Measurements from ENCODE around the gene RAB19.

RAB19 gene

DNA sequence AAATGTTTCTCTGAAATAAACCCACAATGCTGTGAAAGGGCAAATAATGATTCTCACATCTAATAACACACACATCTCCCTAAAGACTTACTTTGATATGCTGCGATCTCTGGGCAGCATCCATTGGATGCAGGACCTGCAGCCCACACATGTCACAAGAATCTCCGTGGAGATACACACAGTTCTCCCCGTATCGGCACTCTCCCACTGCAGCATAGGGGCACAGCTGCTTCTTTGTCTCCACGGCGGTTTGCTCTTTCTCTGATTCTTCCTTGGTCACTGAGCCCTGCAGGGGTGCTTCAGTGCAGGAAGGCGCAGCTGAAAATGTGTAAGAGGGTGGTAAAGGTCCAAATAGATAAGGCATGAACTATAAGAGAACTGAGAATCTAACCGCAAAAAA, 55.1 kb downstream of the RAB19 start:
- Histone ChIP-seq H3K79me2 (ENCODE audit: low read length) (no peaks in the 10 kb centered on the region; the same call in 1 of the 2 replicates), H3K27me3 (replicated peaks; ENCODE audit: insufficient read depth, low read length) (no peaks in the 10 kb centered on the region), H3F3A (ENCODE audit: insufficient read depth, low read length) (no peaks in the 10 kb centered on the region), H3K27ac (ENCODE audit: low read length) (no peak overlapping the region), H3K4me1 (ENCODE audit: low read length) (no peaks in the 10 kb centered on the region), H3K4me3 (ENCODE audit: low read length) (no peak overlapping the region), H3K4me2 (ENCODE audit: low read depth, low read length) (no peak overlapping the region), H3K36me3 (replicated peaks; ENCODE audit: insufficient read depth, low read length) (0 out of 2 replicates have a peak, but pooled peaks cover 5% of the 10 kb centered on the region), H4K20me1 (ENCODE audit: insufficient read depth, low read length) (no peaks in the 10 kb centered on the region), H2AFZ (ENCODE audit: low read length) (no peak overlapping the region), H3K9ac (ENCODE audit: low read length) (no peak overlapping the region), H3K9me2 (replicated peaks; ENCODE audit: insufficient read depth, low read length) (no peaks in the 10 kb centered on the region), H3K9me3 (replicated peaks; ENCODE audit: insufficient read depth, low read length) (no peaks in the 10 kb centered on the region)
- no peak for DNase-seq
- TF ChIP-seq, protein P1, sequence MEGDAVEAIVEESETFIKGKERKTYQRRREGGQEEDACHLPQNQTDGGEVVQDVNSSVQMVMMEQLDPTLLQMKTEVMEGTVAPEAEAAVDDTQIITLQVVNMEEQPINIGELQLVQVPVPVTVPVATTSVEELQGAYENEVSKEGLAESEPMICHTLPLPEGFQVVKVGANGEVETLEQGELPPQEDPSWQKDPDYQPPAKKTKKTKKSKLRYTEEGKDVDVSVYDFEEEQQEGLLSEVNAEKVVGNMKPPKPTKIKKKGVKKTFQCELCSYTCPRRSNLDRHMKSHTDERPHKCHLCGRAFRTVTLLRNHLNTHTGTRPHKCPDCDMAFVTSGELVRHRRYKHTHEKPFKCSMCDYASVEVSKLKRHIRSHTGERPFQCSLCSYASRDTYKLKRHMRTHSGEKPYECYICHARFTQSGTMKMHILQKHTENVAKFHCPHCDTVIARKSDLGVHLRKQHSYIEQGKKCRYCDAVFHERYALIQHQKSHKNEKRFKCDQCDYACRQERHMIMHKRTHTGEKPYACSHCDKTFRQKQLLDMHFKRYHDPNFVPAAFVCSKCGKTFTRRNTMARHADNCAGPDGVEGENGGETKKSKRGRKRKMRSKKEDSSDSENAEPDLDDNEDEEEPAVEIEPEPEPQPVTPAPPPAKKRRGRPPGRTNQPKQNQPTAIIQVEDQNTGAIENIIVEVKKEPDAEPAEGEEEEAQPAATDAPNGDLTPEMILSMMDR (IDR thresholded peaks at IDR 0.05; ENCODE audit: low read length), result no peak
- TF ChIP-seq EZH2 (optimal IDR thresholded peaks at IDR 0.05; ENCODE audit: low read depth, low read length), result no peak
- no peak for TF ChIP-seq EZH2phosphoT487 (IDR thresholded peaks at IDR 0.05; ENCODE audit: low read length)

DNA sequence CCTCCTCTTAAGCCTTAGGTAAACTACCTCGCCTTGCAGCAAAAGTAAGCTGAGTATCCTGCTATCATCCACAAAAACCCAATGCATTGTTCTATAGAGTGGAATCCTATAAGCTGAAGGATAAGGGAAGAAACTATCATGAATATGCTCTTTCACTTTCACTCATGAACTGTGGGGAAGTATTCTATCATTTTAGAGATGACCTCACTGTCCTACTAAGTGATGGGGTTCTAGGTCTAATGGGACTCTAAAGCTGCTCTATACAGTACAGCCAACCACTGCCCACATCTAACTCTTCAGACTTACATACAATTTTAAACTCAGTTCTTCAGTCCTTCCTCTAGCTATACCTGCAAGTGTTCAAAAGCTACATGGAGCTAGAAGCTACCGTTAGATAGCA, 59.3 kb downstream of the RAB19 start:
- Histone ChIP-seq H3K9me2 (replicated peaks; ENCODE audit: insufficient read depth, low read length) (no peaks in the 10 kb centered on the region), H3K27me3 (replicated peaks; ENCODE audit: insufficient read depth, low read length) (no peaks in the 10 kb centered on the region), H3F3A (ENCODE audit: insufficient read depth, low read length) (no peaks in the 10 kb centered on the region), H3K4me3 (ENCODE audit: low read length) (no peak overlapping the region), H2AFZ (ENCODE audit: low read length) (no peak overlapping the region), H4K20me1 (ENCODE audit: insufficient read depth, low read length) (no peaks in the 10 kb centered on the region), H3K9ac (ENCODE audit: low read length) (no peak overlapping the region), H3K9me3 (replicated peaks; ENCODE audit: insufficient read depth, low read length) (no peaks in the 10 kb centered on the region), H3K27ac (ENCODE audit: low read length) (no peak overlapping the region), H3K36me3 (replicated peaks; ENCODE audit: insufficient read depth, low read length) (no peaks in the 10 kb centered on the region), H3K4me2 (ENCODE audit: low read depth, low read length) (no peak overlapping the region), H3K79me2 (ENCODE audit: low read length) (peaks cover 4% of the 10 kb centered on the region; the same call in 1 of the 2 replicates), H3K4me1 (ENCODE audit: low read length) (no peaks in the 10 kb centered on the region)
- no peak for DNase-seq
- TF ChIP-seq, protein P1 (IDR thresholded peaks at IDR 0.05; ENCODE audit: low read length), result no peak
- TF ChIP-seq EZH2phosphoT487 (IDR thresholded peaks at IDR 0.05; ENCODE audit: low read length), result no peak
- TF ChIP-seq EZH2 (optimal IDR thresholded peaks at IDR 0.05; ENCODE audit: low read depth, low read length), result no peak

DNA sequence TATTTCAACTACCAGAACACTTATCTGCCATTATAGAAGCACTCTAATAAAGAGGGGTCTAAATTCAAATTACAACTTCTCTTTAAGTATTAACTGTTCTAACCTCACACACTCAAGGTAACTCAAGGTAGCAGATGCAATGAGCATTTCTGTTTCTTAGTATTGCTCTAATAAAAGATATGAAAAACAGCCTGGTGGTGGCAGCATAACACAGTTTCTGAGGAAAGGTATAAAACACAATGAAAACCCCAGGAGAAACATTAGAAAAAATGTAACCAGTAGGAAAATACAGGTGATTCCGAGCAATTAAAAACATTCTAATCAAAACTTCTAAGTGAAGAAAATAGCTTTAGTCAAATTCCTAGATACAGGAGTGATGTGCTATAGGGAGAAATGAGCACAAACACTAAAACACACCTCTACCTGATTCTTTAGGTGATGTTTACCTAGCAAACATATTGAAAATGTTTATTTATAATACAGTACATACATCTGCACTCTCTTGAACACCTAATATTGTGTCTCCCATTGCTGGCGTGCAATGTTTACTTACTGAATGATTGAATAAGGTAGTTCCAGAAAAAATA, 72.0 kb downstream of the RAB19 start:
- Histone ChIP-seq H3K27ac (ENCODE audit: low read length) (no peak overlapping the region), H3K27me3 (replicated peaks; ENCODE audit: insufficient read depth, low read length) (peaks cover 4% of the 10 kb centered on the region; the same call in 1 of the 2 replicates), H3K9ac (ENCODE audit: low read length) (no peak overlapping the region), H3K9me2 (replicated peaks; ENCODE audit: insufficient read depth, low read length) (no peaks in the 10 kb centered on the region), H3K4me1 (ENCODE audit: low read length) (peaks cover 11% of the 10 kb centered on the region; the same call in 1 of the 2 replicates), H3K36me3 (replicated peaks; ENCODE audit: insufficient read depth, low read length) (no peaks in the 10 kb centered on the region; the same call in 1 of the 2 replicates), H2AFZ (ENCODE audit: low read length) (no peak overlapping the region), H4K20me1 (ENCODE audit: insufficient read depth, low read length) (peaks cover 32% of the 10 kb centered on the region), H3K4me3 (ENCODE audit: low read length) (no peak overlapping the region), H3K9me3 (replicated peaks; ENCODE audit: insufficient read depth, low read length) (no peaks in the 10 kb centered on the region), H3K79me2 (ENCODE audit: low read length) (peaks cover 59% of the 10 kb centered on the region), H3K4me2 (ENCODE audit: low read depth, low read length) (no peak overlapping the region), H3F3A (ENCODE audit: insufficient read depth, low read length) (peaks cover 29% of the 10 kb centered on the region)
- TF ChIP-seq EZH2 (optimal IDR thresholded peaks at IDR 0.05; ENCODE audit: low read depth, low read length) (no peak), EZH2phosphoT487 (IDR thresholded peaks at IDR 0.05; ENCODE audit: low read length) (no peak)
- TF ChIP-seq, protein P1 (IDR thresholded peaks at IDR 0.05; ENCODE audit: low read length), result peak; percentile 79
- DNase-seq, result peak; percentile 80

All from MM.1S (cell line).